Liver (tissue), 9 donors: ENCODE results near the gene THTPA. TPM values are rescaled to one million over a fixed set of nuclear protein-coding genes. Genes with fewer than 3 reads are reported as not detected.

Experiments used
- DNase-seq: peaks from one replicate; pipeline ENCODE4 v3.0.0-alpha.2; 2017; ENCODE audit warnings: low spot score
- H3K27ac ChIP-seq, 2 donors: one replicate each; pipeline ENCODE4 v1.7.0; 2013; ENCODE audit warnings: inconsistent platforms in 2 of 2, low read length in 2 of 2, control low read depth in 1 of 2, low read depth in 1 of 2, mild to moderate bottlenecking in 1 of 2
- H3K27me3 ChIP-seq, 4 donors: one replicate each; pipeline versions ENCODE4 v1.6.1 to v1.7.0; 2013; ENCODE audit warnings: low read length in 3 of 4, inconsistent platforms in 1 of 4, mild to moderate bottlenecking in 1 of 4, moderate library complexity in 1 of 4; ENCODE audit not compliant: control insufficient read depth in 4 of 4, insufficient read depth in 4 of 4
- H3K36me3 ChIP-seq, 4 donors: one replicate each; pipeline versions ENCODE4 v1.6.1 to v1.7.0; 2013; ENCODE audit warnings: low read length in 3 of 4, mild to moderate bottlenecking in 3 of 4, low read depth in 1 of 4, moderate library complexity in 1 of 4; ENCODE audit not compliant: control insufficient read depth in 4 of 4, insufficient read depth in 3 of 4
- H3K4me1 ChIP-seq, 4 donors: one replicate each; pipeline versions ENCODE4 v1.6.1 to v1.7.0; 2013; ENCODE audit warnings: low read length in 3 of 4, mild to moderate bottlenecking in 3 of 4, moderate library complexity in 1 of 4; ENCODE audit not compliant: control insufficient read depth in 4 of 4, insufficient read depth in 4 of 4
- H3K4me3 ChIP-seq, 3 donors: one replicate each; pipeline versions ENCODE4 v1.6.1 to v1.7.0; 2013; ENCODE audit warnings: low read length in 3 of 3, control low read depth in 1 of 3, low read depth in 1 of 3, mild to moderate bottlenecking in 1 of 3
- H3K9ac ChIP-seq, 2 donors: one replicate each; pipeline ENCODE4 v1.7.0; 2013; ENCODE audit warnings: low read length in 2 of 2, mild to moderate bottlenecking in 2 of 2, moderate library complexity in 2 of 2, control low read depth in 1 of 2, low read depth in 1 of 2
- H3K9me3 ChIP-seq, 4 donors: one replicate each; pipeline versions ENCODE4 v1.6.1 to v1.7.0; 2013; ENCODE audit warnings: low read length in 3 of 4; ENCODE audit not compliant: control insufficient read depth in 4 of 4
- CTCF ChIP-seq: fragments of 150-350 bp; IDR thresholded peaks from 2 replicates; pipeline ENCODE4 v1.5.1; 2017; ENCODE audit warnings: improper control_type of control experiment, low read depth, low read length; ENCODE audit not compliant: missing input control
- EGR1 ChIP-seq, 2 donors: IDR thresholded peaks; 2 replicates each; pipeline ENCODE4 v1.6.1; 2016 to 2018; ENCODE audit warnings: antibody characterized with exemption in 2 of 2, low read depth in 2 of 2
- FOXA1 ChIP-seq: IDR thresholded peaks from 2 replicates; pipeline ENCODE4 v1.6.1; 2016; ENCODE audit warnings: antibody characterized with exemption
- FOXA2 ChIP-seq: IDR thresholded peaks from 2 replicates; pipeline ENCODE4 v1.6.1; 2016; ENCODE audit warnings: antibody characterized with exemption
- GABPA ChIP-seq, 2 donors: IDR thresholded peaks in 1 of 2; conservative IDR thresholded peaks in 1 of 2; 2 replicates each; pipeline ENCODE4 v1.6.1; 2016; ENCODE audit warnings: antibody characterized with exemption in 2 of 2, mild to moderate bottlenecking in 1 of 2, moderate library complexity in 1 of 2
- HNF4A ChIP-seq, 2 donors: conservative IDR thresholded peaks; 2 replicates each; pipeline ENCODE4 v1.6.1; 2016; ENCODE audit warnings: antibody characterized with exemption in 2 of 2, mild to moderate bottlenecking in 2 of 2
- HNF4G ChIP-seq: IDR thresholded peaks from 2 replicates; pipeline ENCODE4 v1.6.1; 2016; ENCODE audit warnings: antibody characterized with exemption
- JUND ChIP-seq, 2 donors: IDR thresholded peaks; 2 replicates each; pipeline ENCODE4 v1.6.1; 2016; ENCODE audit warnings: antibody characterized with exemption in 2 of 2
- MAX ChIP-seq: IDR thresholded peaks from 2 replicates; pipeline ENCODE4 v1.6.1; 2016; ENCODE audit warnings: antibody characterized with exemption
- NR2F2 ChIP-seq: IDR thresholded peaks from 2 replicates; pipeline ENCODE4 v1.6.1; 2016; ENCODE audit warnings: antibody characterized with exemption
- RAD21 ChIP-seq, 2 donors: IDR thresholded peaks; 2 replicates each; pipeline ENCODE4 v1.6.1; 2016; ENCODE audit warnings: antibody characterized with exemption in 2 of 2, mild to moderate bottlenecking in 2 of 2
- RXRA ChIP-seq, 2 donors: IDR thresholded peaks; 2 replicates each; pipeline ENCODE4 v1.6.1; 2017 to 2018; ENCODE audit warnings: antibody characterized with exemption in 2 of 2, mild to moderate bottlenecking in 1 of 2
- SP1 ChIP-seq: IDR thresholded peaks from 2 replicates; pipeline ENCODE4 v1.6.1; 2018; ENCODE audit warnings: antibody characterized with exemption, mild to moderate bottlenecking
- TAF1 ChIP-seq: conservative IDR thresholded peaks from 2 replicates; pipeline ENCODE4 v1.6.1; 2016; ENCODE audit warnings: antibody characterized with exemption, mild to moderate bottlenecking
- YY1 ChIP-seq: IDR thresholded peaks from 2 replicates; pipeline ENCODE4 v1.6.1; 2016; ENCODE audit warnings: antibody characterized with exemption, mild to moderate bottlenecking
- ZBTB33 ChIP-seq: IDR thresholded peaks from 2 replicates; pipeline ENCODE4 v1.6.1; 2016; ENCODE audit warnings: antibody characterized with exemption
- WGBS: extraction: QIAGEN DNeasy Blood & Tissue Kit; methylation state at CpG from one replicate; pipeline ENCODE4 v1.1.7; 2013; 5-methylcytosine and 5-hydroxymethylcytosine counted together
- polyA plus RNA-seq, 2 donors: library from polyadenylated mRNA; stranded (reverse) in 1 of 2; unstranded in 1 of 2; fragments of 200-250 nt in 1 of 2; fragments of >200 nt in 1 of 2; fragmentation: Nextera tagmentation in 1 of 2; extraction: Ambion mirVana in 1 of 2; gene quantifications; one replicate each; pipeline versions ENCODE4 v1.2.1 to v1.2.3, GENCODE V29; 2013 to 2015
- total RNA-seq, 2 donors: library from RNA; depleted of rRNA; stranded (reverse); fragments of >200 nt; gene quantifications; one replicate each; pipeline ENCODE4 v1.2.3, GENCODE V29; 2014
- TF ChIP-seq, protein P1 (sequence below): IDR thresholded peaks from 2 replicates; pipeline ENCODE4 v1.6.1; 2016; ENCODE audit warnings: antibody characterized with exemption, mild to moderate bottlenecking
- TF ChIP-seq, protein P2 (sequence below): IDR thresholded peaks from 2 replicates; pipeline ENCODE4 v1.6.1; 2016; ENCODE audit warnings: antibody characterized with exemption
- donor health status: healthy.
- donor health status: healthy.
- donor health status: healthy.
- donor health status: healthy.
- donor health status: healthy.

THTPA gene
- total and polyA plus RNA-seq, 4 donors: 7.3 to 19.8 (median 9.9) TPM

- Histone ChIP-seq H3K9ac (no peak overlapping the region), H3K9me3 (no peaks in the 10 kb centered on the region), H3K4me3 (no peak overlapping the region), H3K27ac (no peak overlapping the region), H3K27me3 (no peaks in the 10 kb centered on the region), H3K4me1 (no peaks in the 10 kb centered on the region), H3K36me3 (no peaks in the 10 kb centered on the region)
- TF ChIP-seq CTCF (peak; percentile 71), NR2F2 (no peak), RAD21 (IDR thresholded peaks at IDR 0.05) (peak; percentile 53 to 80), YY1 (no peak), GABPA (IDR thresholded peaks at IDR 0.05 in 1 of 2, conservative IDR thresholded peaks at IDR 0.05 in 1 of 2) (no peak), HNF4A (conservative IDR thresholded peaks at IDR 0.05) (no peak)
- DNase-seq: no peak
- 38% methylated on average over 10 of the region's 10 CpGs for WGBS
Measured at GRCh38 chr14:23539248-23540140, 16.6 kb upstream of the THTPA start.

- no peak for DNase-seq
- Histone ChIP-seq H3K27me3 (no peaks in the 10 kb centered on the region), H3K9ac (no peak overlapping the region), H3K4me1 (no peaks in the 10 kb centered on the region), H3K9me3 (no peaks in the 10 kb centered on the region), H3K27ac (no peak overlapping the region), H3K4me3 (no peak overlapping the region), H3K36me3 (no peaks in the 10 kb centered on the region)
- TF ChIP-seq SP1: no peak
- no peak for TF ChIP-seq JUND (IDR thresholded peaks at IDR 0.05)
- TF ChIP-seq NR2F2: no peak
- no peak for TF ChIP-seq CTCF
- no peak for TF ChIP-seq TAF1
- TF ChIP-seq EGR1 (IDR thresholded peaks at IDR 0.05; ENCODE audit: low read depth in 2 of 2): no peak
- TF ChIP-seq, protein P1, sequence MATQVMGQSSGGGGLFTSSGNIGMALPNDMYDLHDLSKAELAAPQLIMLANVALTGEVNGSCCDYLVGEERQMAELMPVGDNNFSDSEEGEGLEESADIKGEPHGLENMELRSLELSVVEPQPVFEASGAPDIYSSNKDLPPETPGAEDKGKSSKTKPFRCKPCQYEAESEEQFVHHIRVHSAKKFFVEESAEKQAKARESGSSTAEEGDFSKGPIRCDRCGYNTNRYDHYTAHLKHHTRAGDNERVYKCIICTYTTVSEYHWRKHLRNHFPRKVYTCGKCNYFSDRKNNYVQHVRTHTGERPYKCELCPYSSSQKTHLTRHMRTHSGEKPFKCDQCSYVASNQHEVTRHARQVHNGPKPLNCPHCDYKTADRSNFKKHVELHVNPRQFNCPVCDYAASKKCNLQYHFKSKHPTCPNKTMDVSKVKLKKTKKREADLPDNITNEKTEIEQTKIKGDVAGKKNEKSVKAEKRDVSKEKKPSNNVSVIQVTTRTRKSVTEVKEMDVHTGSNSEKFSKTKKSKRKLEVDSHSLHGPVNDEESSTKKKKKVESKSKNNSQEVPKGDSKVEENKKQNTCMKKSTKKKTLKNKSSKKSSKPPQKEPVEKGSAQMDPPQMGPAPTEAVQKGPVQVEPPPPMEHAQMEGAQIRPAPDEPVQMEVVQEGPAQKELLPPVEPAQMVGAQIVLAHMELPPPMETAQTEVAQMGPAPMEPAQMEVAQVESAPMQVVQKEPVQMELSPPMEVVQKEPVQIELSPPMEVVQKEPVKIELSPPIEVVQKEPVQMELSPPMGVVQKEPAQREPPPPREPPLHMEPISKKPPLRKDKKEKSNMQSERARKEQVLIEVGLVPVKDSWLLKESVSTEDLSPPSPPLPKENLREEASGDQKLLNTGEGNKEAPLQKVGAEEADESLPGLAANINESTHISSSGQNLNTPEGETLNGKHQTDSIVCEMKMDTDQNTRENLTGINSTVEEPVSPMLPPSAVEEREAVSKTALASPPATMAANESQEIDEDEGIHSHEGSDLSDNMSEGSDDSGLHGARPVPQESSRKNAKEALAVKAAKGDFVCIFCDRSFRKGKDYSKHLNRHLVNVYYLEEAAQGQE: no peak
- TF ChIP-seq, protein P2, sequence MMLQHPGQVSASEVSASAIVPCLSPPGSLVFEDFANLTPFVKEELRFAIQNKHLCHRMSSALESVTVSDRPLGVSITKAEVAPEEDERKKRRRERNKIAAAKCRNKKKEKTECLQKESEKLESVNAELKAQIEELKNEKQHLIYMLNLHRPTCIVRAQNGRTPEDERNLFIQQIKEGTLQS: no peak
- no peak for TF ChIP-seq RAD21 (IDR thresholded peaks at IDR 0.05)
- TF ChIP-seq ZBTB33: no peak
- no peak for TF ChIP-seq FOXA1
- TF ChIP-seq FOXA2: no peak
- no peak for TF ChIP-seq MAX
- no peak for TF ChIP-seq RXRA (IDR thresholded peaks at IDR 0.05)
- no peak for TF ChIP-seq HNF4G
- TF ChIP-seq YY1: no peak
- 92% methylated on average over 4 of the region's 4 CpGs for WGBS
Measured at GRCh38 chr14:23540141-23540469, 16.0 kb upstream of the THTPA start.
